Measurements from ENCODE around the gene AGO1.
A peak's percentile ranks its signal among the peaks of the same experiment; 100 is the strongest.
"Not testable (repeated sequence)": the region's sequence is repeated elsewhere in the genome, so short reads cannot be mapped to it uniquely, and the experiment has no call there.

AGO1 gene

DNA sequence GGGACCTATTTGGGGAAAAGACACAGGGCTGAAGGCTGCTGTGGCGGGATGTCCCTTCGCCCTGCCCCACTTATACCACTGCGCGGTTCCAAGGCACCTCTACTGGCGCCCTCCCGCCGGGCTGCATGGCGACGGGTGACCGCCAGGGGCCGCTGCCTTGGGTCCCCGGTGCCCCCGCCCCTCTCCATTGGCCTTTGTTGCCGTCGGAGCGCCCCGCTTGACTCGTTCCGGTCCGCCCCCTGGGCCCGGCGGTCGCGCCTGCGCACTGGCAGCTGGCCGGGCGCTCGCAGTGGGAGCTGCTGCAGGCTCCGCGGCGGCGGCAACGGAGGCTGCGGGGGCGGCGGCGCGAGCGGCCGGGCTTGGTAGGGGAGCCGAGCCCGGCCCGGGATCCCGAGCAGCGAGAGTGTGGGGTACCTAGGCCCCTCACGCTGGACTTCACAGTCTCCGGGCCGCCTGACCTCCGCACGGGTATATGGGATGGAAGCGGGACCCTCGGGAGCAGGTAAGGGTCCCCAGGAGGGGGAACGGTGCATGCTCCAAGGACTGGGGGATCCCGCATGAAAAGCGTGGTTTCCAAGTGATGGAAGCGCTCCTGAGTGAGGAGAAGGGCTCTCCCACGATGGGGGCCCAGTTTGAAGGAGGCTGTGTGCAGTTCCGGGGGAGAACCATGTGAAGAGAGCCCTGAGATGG lies at the start of gene AGO1:
AGO1 (plus strand) TSS at position 265 of the 690 bp plus-strand sequence; CDS start at position 478, 213 bp downstream.
- peak; percentile 96 to 97 (median 96) for DNase-seq

GRCh38 chr1:35833395-35833794 lies 49.6 kb upstream of the AGO1 start:
- no peak for DNase-seq

DNA sequence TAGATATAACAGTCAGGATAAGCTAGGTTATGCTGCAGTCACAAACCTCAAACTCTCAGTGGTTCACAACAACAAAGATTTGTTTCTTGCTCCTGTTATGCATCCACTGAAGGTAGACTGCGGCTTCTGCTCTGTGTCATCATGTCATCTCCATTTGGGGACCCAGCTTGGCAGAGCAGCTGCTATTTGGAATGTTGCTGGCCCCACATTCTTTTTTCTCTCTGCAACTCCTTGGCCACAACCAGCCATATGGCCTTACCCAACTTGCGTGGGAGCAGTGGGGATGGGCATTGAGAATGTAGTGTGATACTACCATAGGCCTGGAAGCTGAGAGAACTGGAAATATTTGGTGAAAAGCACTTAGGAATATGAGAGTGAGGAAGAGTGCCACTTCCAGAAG lies 48.8 kb upstream of the AGO1 start:
- no peak for DNase-seq

- DNase-seq: no peak
Observed at GRCh38 chr1:35835398-35835797, 47.6 kb upstream of the AGO1 start.

DNA sequence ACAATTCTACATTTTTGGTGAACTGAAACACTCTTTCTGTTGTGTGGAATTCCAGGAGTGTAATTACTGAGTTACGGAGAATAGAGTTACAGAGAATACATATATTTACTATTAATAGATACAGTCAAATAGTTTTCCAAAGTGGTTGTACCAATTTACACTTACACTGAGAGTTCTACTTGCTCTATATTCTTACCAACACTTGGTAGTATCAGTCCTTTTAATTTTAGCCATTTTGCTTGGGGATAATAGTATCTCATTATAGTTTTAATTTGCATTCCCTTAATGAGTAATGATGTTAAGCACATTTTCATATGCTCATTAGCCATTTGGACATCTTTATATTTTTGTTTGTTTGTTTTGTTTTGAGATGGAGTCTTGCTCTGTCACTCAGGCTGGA lies 46.3 kb upstream of the AGO1 start:
- DNase-seq: no peak

DNA sequence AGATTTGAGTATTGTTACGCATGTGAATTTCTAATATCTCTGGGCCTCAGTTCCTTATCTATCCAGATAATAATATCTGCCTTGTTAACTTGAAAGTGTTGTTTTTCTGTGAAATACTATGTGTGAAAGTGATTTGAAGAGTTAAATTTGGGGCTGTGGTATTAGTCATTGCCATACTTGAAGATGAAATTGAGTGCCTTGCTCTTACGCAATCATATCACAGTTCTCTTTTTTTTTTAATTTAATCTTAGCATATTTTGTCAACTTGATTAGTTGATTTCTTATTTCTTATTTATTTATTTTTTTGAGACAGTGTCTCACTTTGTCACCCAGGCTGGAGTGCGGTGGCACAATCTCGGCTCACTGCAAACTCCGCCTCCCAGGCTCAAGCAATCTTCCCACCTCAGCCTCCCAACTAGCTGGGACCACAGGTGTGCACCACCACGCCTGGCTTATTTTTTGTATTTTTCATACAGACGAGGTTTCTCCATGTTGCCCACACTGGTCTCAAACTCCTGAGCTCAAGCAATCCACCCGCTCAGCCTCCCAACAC lies 44.2 kb upstream of the AGO1 start:
- no peak for DNase-seq

DNA sequence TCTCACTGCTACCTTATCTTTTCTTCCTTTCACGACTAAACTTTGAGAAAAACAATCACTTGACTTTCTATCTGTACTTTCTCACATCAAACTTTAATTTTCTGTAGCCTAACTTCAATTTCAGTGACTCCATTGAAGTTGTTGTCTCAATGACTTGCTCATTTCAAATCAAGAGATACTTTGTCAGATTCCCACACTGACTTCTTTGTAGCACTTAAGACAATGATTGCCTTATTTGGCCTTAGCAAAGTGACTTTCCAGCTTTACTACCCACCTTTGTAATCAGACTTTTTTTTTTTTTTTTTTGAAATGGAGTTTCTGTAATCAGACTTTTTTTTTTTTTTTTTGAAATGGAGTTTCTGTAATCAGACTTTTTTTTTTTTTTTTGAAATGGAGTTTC lies 38.2 kb upstream of the AGO1 start:
- no peak for DNase-seq

DNA sequence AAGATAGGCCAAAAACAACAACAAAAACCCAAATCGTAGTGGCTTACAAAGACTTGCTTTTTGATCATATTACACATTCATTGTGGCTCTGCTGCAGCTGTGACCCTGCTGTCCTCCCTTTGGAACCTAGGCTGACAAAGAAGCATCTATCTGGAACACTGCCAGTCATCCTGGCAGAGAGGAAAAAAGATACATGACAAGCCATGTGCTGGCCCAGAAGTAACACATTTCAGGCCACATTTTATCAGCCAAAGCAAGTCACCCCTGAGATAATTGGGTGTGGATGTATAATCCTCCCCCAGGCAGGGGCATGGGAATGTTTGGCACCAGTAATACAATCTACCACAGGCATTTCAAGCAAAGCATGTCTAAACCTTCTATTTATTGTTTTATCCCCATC lies 37.2 kb upstream of the AGO1 start:
- no peak for DNase-seq

- DNase-seq: no peak
Observed at GRCh38 chr1:35847935-35848565, 35.0 kb upstream of the AGO1 start.

DNA sequence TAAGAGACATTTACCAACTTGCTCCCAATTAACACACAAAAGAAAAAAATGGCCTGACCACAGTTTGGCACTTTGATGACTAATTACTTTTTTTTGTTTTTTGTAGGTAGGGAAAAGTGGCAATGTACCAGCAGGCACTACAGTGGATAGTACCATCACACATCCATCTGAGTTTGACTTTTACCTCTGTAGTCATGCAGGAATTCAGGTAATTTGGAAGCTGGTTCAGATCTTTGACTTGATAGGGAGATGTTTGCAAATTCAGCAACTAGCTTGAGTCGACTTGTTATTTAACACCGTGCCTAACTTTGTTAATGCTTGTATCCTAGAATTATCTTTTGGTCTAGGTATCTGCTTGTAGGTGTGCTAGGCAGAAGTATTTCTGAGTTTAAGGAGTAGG lies 33.0 kb upstream of the AGO1 start:
- DNase-seq: no peak

DNA sequence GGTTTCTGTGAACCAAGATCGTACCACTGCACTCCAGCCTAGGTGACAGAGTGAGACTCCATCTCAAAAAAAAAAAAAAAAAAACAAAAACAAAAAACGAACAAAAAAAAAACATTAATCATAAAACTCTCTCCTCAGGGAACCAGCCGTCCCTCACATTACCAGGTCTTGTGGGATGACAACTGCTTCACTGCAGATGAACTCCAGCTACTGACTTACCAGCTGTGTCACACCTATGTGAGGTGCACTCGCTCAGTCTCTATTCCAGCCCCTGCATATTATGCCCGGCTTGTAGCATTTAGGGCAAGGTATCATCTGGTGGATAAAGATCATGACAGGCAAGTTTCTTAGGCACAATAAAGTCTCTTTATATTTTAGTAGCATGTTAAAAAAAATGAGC lies 32.3 kb upstream of the AGO1 start:
- DNase-seq: no peak

- DNase-seq: no peak
Observed at GRCh38 chr1:35851132-35851869, 31.7 kb upstream of the AGO1 start.

DNA sequence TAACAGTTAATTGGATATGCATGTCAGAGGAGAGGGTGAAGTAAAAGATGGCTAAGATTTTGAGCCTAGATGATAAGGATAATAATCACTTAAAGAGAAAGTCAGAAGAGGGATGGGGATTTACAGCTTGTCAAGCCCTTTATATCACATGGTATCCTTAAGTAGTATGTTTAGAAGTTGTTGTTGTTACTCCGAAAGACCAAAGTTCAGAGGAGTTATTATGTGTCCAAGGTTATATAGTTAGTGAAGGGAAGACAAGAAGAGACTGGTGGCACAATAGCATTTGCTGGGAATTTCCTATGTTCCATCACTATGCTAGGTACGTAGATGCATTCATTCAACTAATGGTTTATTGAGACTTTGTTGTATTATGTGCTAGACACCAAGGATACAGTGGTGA lies 30.8 kb upstream of the AGO1 start:
- no peak for DNase-seq

DNA sequence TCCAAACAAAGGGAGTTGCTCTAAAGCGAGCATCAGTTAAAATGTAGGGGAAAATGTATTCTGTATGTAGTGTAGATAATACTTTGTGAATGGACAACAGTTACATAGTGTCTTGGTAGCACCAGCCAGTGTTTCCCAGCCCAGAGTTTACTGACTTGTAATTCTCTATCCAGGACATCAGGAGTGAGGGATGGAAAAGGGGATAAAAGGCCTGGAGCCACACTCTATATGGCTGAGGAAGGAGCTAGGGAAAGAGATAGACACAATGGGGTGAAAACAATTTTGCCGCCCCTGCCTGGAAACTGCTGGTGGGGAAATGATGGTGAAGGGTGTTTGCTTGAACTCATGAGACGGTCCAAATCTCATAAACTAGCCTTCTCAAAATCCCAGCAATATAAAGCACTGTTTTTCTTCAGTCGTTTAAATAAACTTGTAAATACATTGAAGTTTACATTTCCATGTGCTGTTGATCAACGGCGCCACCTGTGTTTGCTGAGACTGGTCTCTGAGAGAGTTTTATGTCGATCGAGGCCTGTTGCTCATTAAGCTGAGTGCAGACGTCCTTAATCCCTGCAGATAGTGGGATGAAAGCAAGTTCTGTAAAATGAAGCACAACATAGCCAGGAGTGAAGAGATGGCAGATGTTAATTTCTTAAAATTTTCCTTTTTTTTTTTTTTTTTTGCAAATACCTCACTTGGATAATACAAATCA lies 27.9 kb upstream of the AGO1 start:
- no peak for DNase-seq

DNA sequence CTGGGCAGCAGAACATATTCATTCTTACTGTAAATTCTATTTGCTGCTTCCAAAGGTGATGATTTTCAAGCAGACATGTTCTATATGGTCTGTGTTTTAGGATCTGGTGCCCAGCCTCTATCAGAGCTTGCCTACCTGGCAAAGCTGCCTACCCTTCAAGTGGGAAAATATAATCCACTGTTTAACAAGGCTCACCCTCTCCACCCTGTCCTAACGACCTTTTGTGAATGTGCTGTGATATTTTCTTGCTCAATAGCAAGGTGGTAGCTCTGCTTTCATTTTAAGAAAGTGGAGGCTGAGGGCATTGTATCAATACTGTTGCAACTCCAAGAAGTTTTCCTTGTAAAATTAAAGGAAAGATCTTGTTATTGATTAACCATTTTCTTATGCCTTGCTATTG lies 26.0 kb upstream of the AGO1 start:
- no peak for DNase-seq

GRCh38 chr1:35857830-35858229 lies 25.2 kb upstream of the AGO1 start:
- DNase-seq: no peak

- DNase-seq: no peak
Observed at GRCh38 chr1:35860696-35861095, 22.3 kb upstream of the AGO1 start.

GRCh38 chr1:35863136-35863535 lies 19.9 kb upstream of the AGO1 start:
- DNase-seq: no peak

- no peak for DNase-seq
Observed at GRCh38 chr1:35863881-35864625, 19.0 kb upstream of the AGO1 start.

DNA sequence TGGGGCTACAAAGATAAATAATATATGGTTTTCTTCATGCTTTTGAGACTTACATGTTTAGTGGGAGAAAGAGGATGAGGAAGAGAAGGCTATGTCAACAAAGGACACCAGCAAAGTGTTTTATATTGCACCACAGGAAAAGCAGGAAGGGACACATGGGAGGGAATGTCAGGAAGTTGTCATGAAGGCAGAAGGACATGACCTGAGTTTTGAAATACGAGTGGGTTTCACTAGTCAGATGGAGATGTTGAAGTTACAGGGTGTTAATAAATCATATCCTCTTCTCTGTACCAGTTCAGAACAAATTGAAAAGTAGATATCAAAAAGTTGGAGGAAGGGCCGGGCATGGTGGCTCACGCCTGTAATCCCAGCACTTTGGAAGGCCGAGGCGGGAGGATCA lies 18.2 kb upstream of the AGO1 start:
- no peak for DNase-seq

GRCh38 chr1:35866991-35867390 lies 16.0 kb upstream of the AGO1 start:
- DNase-seq: no peak

GRCh38 chr1:35869245-35869950 lies 13.6 kb upstream of the AGO1 start:
- not testable (repeated sequence) for DNase-seq
